ENCODE data around the gene CRELD1. TPM values are rescaled to one million over a fixed set of nuclear protein-coding genes. Genes with fewer than 3 reads are reported as not detected.

CRELD1 gene
- polyA plus RNA-seq, 1 of the 3 experiments (the other 2 are of a cell fraction): 77.6 TPM

- peaks cover 14% of the 10 kb centered on the region for H3F3A ChIP-seq (replicated peaks; ENCODE audit: insufficient read depth)
- DNase-seq: no peak
- no peak overlapping the region for H3K4me3 ChIP-seq (ENCODE audit: low read depth in 2 of 2, low read length in 1 of 2)
- H3K4me1 ChIP-seq (ENCODE audit: control insufficient read depth in 1 of 2, insufficient read depth in 2 of 2, low read depth in 1 of 2, low read length in 1 of 2): 0 out of 4 replicates have a peak, but pooled peaks cover 0 to 11% of the 10 kb centered on the region in 2 experiments
- peak; percentile 73 for TF ChIP-seq PBX3 (IDR thresholded peaks at IDR 0.05)
- TF ChIP-seq MXI1 (IDR thresholded peaks at IDR 0.05; ENCODE audit: low read depth, low read length): no peak
- TF ChIP-seq FOSL2 (IDR thresholded peaks at IDR 0.05; ENCODE audit: borderline replicate concordance, low read depth): peak; percentile 75
- TF ChIP-seq POLR2AphosphoS5 (IDR thresholded peaks at IDR 0.05; ENCODE audit: low read depth, low read length): 0 out of 2 replicates have a peak, but pooled peaks have one; percentile 22
- TF ChIP-seq MEF2A (IDR thresholded peaks at IDR 0.05; ENCODE audit: borderline replicate concordance, low read depth): no peak
- no peak for TF ChIP-seq REST (IDR thresholded peaks at IDR 0.05; ENCODE audit: low read depth, low read length)
- TF ChIP-seq CTCF (IDR thresholded peaks at IDR 0.05): peak; percentile 20; the same call in 1 of the 2 replicates
- peak; percentile 52; the same call in 1 of the 2 replicates for TF ChIP-seq MAX (IDR thresholded peaks at IDR 0.05; ENCODE audit: low read depth)
- peak in 1 of 2 experiments; percentile 32; a peak in 1 of 4 replicates for TF ChIP-seq EP300 (IDR thresholded peaks at IDR 0.05; ENCODE audit: borderline replicate concordance in 1 of 2, low read depth in 1 of 2, low read length in 1 of 2)
- no peak for TF ChIP-seq GABPA (IDR thresholded peaks at IDR 0.05; ENCODE audit: low read depth)
- TF ChIP-seq EZH2phosphoT487 (IDR thresholded peaks at IDR 0.05; ENCODE audit: borderline replicate concordance, low read depth): no peak
- peak; percentile 79 for TF ChIP-seq JUND (IDR thresholded peaks at IDR 0.05)
- peak; percentile 66 for TF ChIP-seq TCF12 (IDR thresholded peaks at IDR 0.05)
- no peak for TF ChIP-seq SMC3 (IDR thresholded peaks at IDR 0.05; ENCODE audit: low read depth, low read length)
- 0 out of 2 replicates have a peak, but pooled peaks have one; percentile 15 for TF ChIP-seq TEAD4 (IDR thresholded peaks at IDR 0.05; ENCODE audit: borderline replicate concordance, insufficient read depth)
- peak overlapping the region; percentile 12 for H3K4me2 ChIP-seq
- H3K27me3 ChIP-seq (ENCODE audit: insufficient read depth): no peaks in the 10 kb centered on the region
- ChIA-PET POLR2A (no interaction called here), CTCF (interaction anchor here (0.9 kb wide), 1 partner anchor 75 kb away, joined by 3 read pairs; no protein-coding TSS in a partner anchor)
- H3K9me3 ChIP-seq: no peaks in the 10 kb centered on the region
- H2AFZ ChIP-seq (ENCODE audit: low read depth): peak overlapping the region; percentile 57; the same call in 1 of the 2 replicates
- no peaks in the 10 kb centered on the region for H3K9me2 ChIP-seq
- H4K20me1 ChIP-seq (ENCODE audit: insufficient read depth): no peaks in the 10 kb centered on the region
- WGBS (ENCODE audit: low lambda C conversion rate): 45% methylated on average over 11 of the region's 11 CpGs
- no peaks in the 10 kb centered on the region for H3K36me3 ChIP-seq (replicated peaks in 1 of 2; ENCODE audit: control insufficient read depth in 1 of 2, insufficient read depth in 2 of 2, low read length in 1 of 2)
- no peaks in the 10 kb centered on the region for H3K79me2 ChIP-seq (ENCODE audit: insufficient read depth)
- H3K9ac ChIP-seq: 0 out of 2 replicates have a peak overlapping the region, but pooled peaks have one; percentile 31
- H3K27ac ChIP-seq (ENCODE audit: low read depth in 2 of 2, low read length in 1 of 2): peak overlapping the region; percentile 8 to 70; a peak in 3 of 4 replicates
Observed at GRCh38 chr3:9884555-9885165, 49.0 kb upstream of the CRELD1 start.
